Natural killer cell treated with Interleukin-12 subunit alpha and Interleukin-12 subunit beta and Interleukin-15 and Interleukin-18, amount 100 ng/mL, for 72 hours (primary cell): ENCODE measurements around the gene GATA1. TPM values are rescaled to one million over a fixed set of nuclear protein-coding genes. Genes with fewer than 3 reads are reported as not detected.

Source experiments
- ATAC-seq, 2 donors: fragments of 150-1000 bp; cut with Tn5 transposase in 1 of 2; sonication (Bioruptor Pico), chemical (Tn5 transposase) in 1 of 2; 2 replicates each; pipeline ENCODE4 v1.10.0; 2021
- DNase-seq: peaks from one replicate; pipeline ENCODE4 v3.0.0; 2022; ENCODE audit warnings: low spot score
- H3K27ac Mint-ChIP-seq, 2 donors: 1 replicate in 1 of 2; 2 replicates in 1 of 2; pipeline ENCODE4 v1.8.0; 2022; ENCODE audit warnings: mixed read lengths in 2 of 2, mild to moderate bottlenecking in 1 of 2, moderate library complexity in 1 of 2
- H3K27me3 Mint-ChIP-seq, 2 donors: 1 replicate in 1 of 2; 2 replicates in 1 of 2; pipeline ENCODE4 v1.8.0; 2022; ENCODE audit warnings: mixed read lengths in 2 of 2
- H3K36me3 Mint-ChIP-seq: one replicate; pipeline ENCODE4 v1.8.0; 2022; ENCODE audit warnings: mixed read lengths
- H3K4me1 Mint-ChIP-seq, 2 donors: 1 replicate in 1 of 2; 2 replicates in 1 of 2; pipeline ENCODE4 v1.8.0; 2022; ENCODE audit warnings: low read depth in 2 of 2, mixed read lengths in 2 of 2, mild to moderate bottlenecking in 1 of 2
- H3K4me3 Mint-ChIP-seq: one replicate; pipeline ENCODE4 v1.8.0; 2022; ENCODE audit warnings: mixed read lengths
- H3K9me3 Mint-ChIP-seq: 2 replicates; pipeline ENCODE4 v1.8.0; 2022; ENCODE audit warnings: mixed read lengths
- total RNA-seq, 2 donors: library from RNA; stranded (reverse); gene quantifications; one replicate each; pipeline ENCODE4 v1.2.3, GENCODE V29; 2022

GATA1 gene
- total RNA-seq, 2 donors from 2014 or later: 0.73 TPM; not detected in 1

DNA sequence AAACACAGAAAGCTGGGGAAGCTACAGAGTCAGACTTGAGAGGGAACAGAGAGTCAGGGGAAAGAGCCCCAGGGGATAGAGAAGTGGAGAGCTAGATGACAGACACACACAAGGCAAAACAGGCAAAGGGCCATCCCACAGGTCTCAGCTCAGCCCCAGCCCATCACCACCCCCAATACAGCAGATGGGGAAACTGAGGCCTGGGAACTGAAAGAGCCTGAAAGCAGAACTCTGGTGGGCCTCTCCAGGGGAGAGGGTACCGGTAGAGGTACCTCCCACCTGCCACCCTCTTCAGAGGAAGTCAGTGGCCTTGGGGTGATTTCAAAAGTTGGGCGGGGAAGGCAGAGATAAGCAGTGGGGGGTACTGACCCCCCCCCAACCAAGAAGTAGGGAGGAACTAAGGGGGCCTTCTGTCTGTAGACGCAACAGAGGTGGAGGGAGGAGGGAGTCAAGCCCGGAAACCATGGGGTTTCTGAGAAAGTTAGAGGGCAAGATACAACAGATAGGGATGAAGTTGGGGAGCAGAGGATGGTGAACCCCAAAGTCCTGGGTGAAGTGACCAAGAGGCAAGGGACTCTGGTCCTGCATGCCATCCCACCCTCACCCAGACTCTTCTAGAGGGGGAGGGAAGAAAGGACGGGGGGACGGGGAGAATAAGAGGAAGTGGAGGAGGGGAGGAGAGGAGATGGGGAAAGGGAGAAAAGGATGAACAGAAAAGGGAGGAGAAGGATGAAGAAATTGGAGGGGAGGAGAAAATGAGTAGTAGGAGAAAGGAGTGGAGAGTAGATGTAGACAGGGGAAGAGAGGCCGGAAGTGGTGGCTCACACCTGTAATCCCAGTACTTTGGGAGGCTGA, 3.2 kb downstream of the GATA1 start:
- H3K27me3 Mint-ChIP-seq: peaks cover 23 to 29% of the 10 kb centered on the region in 2 donors
- no peaks in the 10 kb centered on the region for H3K9me3 Mint-ChIP-seq
- no peak for DNase-seq
- H3K36me3 Mint-ChIP-seq: no peaks in the 10 kb centered on the region
- peaks cover 3 to 6% of the 10 kb centered on the region in 2 donors for H3K4me1 Mint-ChIP-seq
- peak in 1 of 2 donors; percentile 72 for ATAC-seq
- H3K4me3 Mint-ChIP-seq: peak overlapping the region; percentile 13
- peak overlapping the region; percentile 19 to 41 for H3K27ac Mint-ChIP-seq

DNA sequence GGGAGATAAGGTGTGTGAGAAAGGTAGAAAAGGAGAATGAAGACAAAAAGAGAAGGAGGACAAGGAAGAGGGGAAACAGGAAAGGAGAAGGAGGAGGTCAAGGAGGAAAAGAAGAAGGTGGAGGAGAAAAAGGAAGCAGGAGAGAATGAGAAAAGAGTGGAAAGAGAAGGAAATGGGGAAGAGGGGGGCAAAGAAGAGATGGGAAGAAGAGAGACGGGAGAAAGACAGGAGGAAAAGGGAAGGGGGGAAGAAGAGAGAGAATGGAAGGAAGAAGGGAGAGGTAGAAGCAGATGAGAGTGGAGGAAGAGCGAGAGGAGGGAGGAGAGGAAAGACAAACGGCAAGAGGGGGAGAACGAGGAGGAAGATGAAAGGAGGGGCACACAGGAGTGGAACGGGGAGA, 4.1 kb downstream of the GATA1 start:
- no peaks in the 10 kb centered on the region for H3K36me3 Mint-ChIP-seq
- no peak for DNase-seq
- ATAC-seq: no peak
- peaks cover 23 to 29% of the 10 kb centered on the region in 2 donors for H3K27me3 Mint-ChIP-seq
- no peak overlapping the region for H3K27ac Mint-ChIP-seq
- H3K4me1 Mint-ChIP-seq: peaks cover 3 to 6% of the 10 kb centered on the region in 2 donors
- H3K9me3 Mint-ChIP-seq: no peaks in the 10 kb centered on the region
- H3K4me3 Mint-ChIP-seq: no peak overlapping the region

DNA sequence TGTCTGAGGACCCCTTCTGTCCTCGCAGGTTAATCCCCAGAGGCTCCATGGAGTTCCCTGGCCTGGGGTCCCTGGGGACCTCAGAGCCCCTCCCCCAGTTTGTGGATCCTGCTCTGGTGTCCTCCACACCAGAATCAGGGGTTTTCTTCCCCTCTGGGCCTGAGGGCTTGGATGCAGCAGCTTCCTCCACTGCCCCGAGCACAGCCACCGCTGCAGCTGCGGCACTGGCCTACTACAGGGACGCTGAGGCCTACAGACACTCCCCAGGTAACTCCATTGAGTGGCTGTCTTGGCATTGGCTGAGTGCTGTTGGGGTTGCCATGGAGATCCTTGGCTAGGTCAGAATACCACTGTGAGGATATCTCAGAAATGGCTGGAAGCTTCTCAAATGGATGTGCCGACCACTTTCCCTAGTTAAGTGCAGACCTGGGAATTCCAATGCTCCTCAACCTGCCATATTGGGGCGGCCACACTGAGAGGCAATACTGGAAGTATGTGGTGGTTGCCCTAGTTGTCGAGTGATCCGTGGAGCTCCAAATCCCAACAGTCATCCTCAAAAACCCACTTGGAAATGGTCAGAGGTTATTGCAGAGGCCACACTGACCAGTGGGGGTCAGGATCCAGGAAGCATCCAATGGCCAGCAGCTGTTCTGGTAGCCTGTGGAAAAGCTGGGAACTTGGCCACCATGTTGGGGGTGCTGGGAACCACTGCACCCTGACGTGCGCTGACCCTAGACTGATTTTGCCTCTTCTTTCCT, 4.9 kb downstream of the GATA1 start:
- H3K36me3 Mint-ChIP-seq: no peaks in the 10 kb centered on the region
- peaks cover 23 to 28% of the 10 kb centered on the region in 2 donors for H3K27me3 Mint-ChIP-seq
- DNase-seq (no peak), ATAC-seq (no peak)
- H3K4me3 Mint-ChIP-seq: no peak overlapping the region
- peaks cover 3 to 6% of the 10 kb centered on the region in 2 donors for H3K4me1 Mint-ChIP-seq
- no peaks in the 10 kb centered on the region for H3K9me3 Mint-ChIP-seq
- H3K27ac Mint-ChIP-seq: no peak overlapping the region

DNA sequence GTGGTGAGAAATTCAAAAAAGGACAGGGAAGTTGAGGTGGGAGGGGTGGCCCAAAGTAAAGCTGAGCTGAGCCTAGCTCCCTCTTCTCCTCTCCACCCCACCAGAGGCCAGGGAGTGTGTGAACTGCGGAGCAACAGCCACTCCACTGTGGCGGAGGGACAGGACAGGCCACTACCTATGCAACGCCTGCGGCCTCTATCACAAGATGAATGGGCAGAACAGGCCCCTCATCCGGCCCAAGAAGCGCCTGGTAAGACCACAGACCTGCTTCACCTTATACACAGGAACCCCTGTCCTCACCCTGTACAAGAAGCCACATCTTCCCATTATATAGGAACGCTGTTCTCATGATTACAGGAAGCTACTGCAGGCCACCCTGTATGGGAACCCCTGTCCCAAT, 5.8 kb downstream of the GATA1 start:
- Mint-ChIP-seq H3K27ac (no peak overlapping the region), H3K27me3 (peaks cover 16 to 21% of the 10 kb centered on the region in 2 donors), H3K4me1 (peaks cover 3 to 6% of the 10 kb centered on the region in 2 donors), H3K4me3 (no peak overlapping the region), H3K9me3 (no peaks in the 10 kb centered on the region), H3K36me3 (no peaks in the 10 kb centered on the region)
- DNase-seq (no peak), ATAC-seq (no peak)

DNA sequence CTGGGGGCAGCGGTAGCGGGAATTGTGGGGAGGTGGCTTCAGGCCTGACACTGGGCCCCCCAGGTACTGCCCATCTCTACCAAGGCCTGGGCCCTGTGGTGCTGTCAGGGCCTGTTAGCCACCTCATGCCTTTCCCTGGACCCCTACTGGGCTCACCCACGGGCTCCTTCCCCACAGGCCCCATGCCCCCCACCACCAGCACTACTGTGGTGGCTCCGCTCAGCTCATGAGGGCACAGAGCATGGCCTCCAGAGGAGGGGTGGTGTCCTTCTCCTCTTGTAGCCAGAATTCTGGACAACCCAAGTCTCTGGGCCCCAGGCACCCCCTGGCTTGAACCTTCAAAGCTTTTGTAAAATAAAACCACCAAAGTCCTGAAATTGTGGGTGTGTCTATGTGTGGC, 7.5 kb downstream of the GATA1 start:
- H3K9me3 Mint-ChIP-seq: no peaks in the 10 kb centered on the region
- H3K27me3 Mint-ChIP-seq: peaks cover 0 to 14% of the 10 kb centered on the region in 2 donors
- DNase-seq (no peak), ATAC-seq (no peak)
- H3K36me3 Mint-ChIP-seq: no peaks in the 10 kb centered on the region
- no peak overlapping the region for H3K27ac Mint-ChIP-seq
- H3K4me3 Mint-ChIP-seq: no peak overlapping the region
- peaks cover 0 to under 1% of the 10 kb centered on the region in 2 donors for H3K4me1 Mint-ChIP-seq

DNA sequence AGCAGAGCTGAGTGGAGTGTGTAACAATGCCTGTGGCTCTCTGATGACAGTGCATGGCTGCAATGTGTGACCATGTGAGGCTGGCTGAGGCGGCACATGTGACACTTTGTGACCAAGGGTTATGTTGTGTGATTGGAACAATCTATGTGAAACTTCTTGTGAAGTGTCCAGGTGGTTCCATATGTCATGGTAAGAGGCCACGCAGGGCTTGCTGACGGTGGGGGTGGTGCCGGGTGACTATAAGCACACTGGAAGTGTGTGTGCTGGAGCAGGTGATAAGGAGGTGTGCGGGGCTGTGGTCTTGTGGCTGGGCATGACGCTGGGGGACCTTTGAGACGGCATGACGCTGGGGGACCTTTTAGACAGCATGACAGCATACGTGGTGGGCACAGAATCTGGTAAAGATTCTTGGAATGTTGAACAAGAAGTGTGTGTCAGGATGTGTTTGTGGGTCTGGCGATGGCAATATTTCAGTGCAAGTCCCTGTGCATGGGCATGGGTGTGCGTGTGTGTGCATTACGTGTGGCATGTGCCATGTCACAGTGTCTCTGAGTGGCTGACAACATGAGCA, 8.0 kb downstream of the GATA1 start:
- Mint-ChIP-seq H3K4me3 (no peak overlapping the region), H3K9me3 (no peaks in the 10 kb centered on the region), H3K4me1 (no peaks in the 10 kb centered on the region), H3K27ac (no peak overlapping the region), H3K36me3 (no peaks in the 10 kb centered on the region), H3K27me3 (peaks cover 0 to 14% of the 10 kb centered on the region in 2 donors)
- DNase-seq (no peak), ATAC-seq (no peak)

DNA sequence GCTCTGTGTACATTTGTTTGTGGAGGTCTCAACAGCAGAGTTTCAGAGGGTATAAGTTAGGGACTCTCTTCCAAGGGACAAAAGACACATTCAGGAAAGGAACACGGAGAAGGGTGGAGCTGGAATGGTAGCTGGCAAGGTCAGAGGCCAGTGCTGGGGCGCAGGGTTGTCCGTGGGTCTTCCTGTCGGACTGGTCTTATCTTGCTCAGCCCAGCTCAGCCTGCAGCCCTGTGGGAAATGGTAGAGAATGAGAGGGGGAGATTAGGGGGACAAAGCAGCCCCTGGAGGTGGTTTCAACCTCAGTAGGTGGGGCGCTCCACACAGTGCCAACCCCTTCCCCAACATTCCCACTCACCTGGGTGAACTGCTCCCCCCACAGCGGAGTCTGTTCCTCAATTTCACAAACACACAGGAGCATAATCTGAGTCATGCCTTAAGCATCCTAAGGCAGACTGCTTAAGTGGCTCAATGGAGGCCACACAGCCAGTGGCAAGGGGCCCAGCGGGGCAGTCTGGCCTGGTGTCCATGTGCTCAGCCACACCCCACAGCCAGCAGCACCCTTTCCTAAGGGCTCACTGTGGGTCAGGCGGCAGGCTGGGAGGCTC, 8.6 kb downstream of the GATA1 start:
- no peak overlapping the region for H3K27ac Mint-ChIP-seq
- no peak for ATAC-seq
- DNase-seq: no peak
- H3K27me3 Mint-ChIP-seq: peaks cover 0 to 12% of the 10 kb centered on the region in 2 donors
- no peak overlapping the region for H3K4me3 Mint-ChIP-seq
- H3K4me1 Mint-ChIP-seq: no peaks in the 10 kb centered on the region
- H3K36me3 Mint-ChIP-seq: no peaks in the 10 kb centered on the region
- H3K9me3 Mint-ChIP-seq: no peaks in the 10 kb centered on the region

DNA sequence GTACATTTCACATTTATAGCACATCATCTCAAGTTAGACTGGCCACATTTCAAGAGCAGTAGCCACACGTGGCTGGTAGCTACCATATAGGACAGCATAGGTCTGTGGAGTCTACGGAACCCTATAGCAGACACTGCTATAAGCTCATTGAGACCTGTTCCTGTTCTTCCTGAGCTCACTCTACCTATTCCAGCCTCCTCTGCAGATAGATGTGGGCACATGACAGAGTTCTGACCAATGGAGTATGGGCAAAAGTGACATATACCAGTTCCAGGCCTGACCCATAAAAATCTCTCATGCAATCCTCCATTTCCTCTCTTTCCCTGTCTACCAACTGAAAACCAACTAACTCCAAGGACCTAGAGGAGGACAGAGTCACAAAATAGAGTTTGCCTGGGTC, 11.9 kb downstream of the GATA1 start:
- Mint-ChIP-seq H3K36me3 (no peaks in the 10 kb centered on the region), H3K4me3 (no peak overlapping the region), H3K4me1 (peaks cover 10 to 18% of the 10 kb centered on the region in 2 donors), H3K27ac (no peak overlapping the region), H3K27me3 (peaks cover 0 to 10% of the 10 kb centered on the region in 2 donors), H3K9me3 (no peaks in the 10 kb centered on the region)
- no peak for DNase-seq
- ATAC-seq: no peak

DNA sequence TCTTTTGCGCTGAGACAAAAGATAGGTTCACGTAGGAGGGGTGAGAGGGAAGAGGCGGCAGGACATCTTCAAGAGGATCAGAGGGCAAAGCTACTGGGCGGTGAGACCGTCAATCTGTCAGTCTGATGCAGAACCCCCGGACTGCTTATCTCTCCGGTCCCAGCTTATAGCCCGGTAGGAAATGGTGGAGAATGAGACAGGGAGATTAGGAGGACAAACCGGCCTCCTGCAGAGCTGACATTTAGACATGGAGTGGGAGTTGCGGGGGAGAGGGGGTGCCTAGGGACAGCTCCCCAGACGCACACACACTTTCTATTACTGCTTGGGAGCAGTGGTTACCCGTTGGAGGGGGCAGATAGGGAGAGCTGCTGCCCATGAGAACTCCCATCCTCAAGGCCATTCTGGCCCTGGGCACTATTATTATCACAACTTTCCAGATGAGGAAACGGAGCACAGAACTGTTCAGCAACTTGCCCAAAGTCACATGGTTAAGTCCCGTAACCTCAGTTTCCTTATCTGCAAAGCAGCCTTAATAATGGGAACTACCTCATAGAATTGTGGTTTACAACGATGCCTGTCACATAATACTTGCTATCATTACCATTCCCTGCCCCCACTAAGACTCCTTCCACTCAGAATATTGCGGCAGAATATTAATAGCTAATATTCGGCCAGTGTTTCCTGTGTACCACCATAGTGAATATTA, 14.3 kb downstream of the GATA1 start:
- Mint-ChIP-seq H3K4me3 (peak overlapping the region; percentile 96), H3K36me3 (peaks cover 6% of the 10 kb centered on the region), H3K27me3 (peaks cover 0 to 11% of the 10 kb centered on the region in 2 donors), H3K27ac (peak overlapping the region; percentile 94 to 95), H3K4me1 (peaks cover 15 to 25% of the 10 kb centered on the region in 2 donors), H3K9me3 (no peaks in the 10 kb centered on the region)
- no peak for ATAC-seq
- no peak for DNase-seq

DNA sequence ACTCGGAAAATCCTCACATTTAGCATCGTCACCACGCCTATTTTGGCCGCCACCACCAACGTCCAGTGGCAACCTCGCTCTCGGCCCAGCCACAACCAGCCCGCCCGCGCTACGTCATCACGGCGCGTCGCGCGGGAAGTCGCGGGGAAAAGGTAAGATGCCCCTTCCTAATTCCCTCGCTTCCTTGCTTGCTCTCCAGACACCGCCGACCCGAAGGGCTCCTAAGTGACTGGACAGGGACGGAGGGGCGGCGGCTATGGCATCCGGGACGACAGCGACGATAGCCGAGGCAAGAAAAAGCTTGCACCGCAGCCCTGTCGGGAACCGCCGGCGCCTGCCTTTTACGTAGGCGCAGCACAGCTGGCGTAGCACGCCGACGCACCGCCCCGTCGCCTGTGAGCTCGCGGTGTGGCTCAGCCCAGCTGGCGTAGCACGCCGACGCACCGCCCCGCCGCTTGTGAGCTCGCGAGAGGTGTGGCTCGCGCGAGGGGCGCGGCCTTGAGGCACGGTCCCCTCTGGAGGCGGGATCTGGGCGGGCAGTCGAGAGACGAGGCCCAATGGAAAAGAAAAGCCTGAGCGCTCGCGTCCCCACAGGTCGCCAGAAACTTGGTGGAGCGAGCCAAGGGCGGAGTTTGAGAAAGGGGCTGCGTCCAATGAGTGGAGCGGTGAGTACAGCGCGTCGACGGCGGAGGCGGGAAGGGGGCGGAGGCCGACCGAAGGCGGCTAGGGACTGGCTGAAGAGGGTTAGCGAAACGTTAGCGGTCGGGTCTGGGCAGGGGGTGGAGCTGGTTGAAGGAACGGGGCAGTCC, 15.1 kb downstream of the GATA1 start, which contains the start of gene HDAC6:
HDAC6 (plus strand) TSS at position 788 of the 809 bp plus-strand sequence. CDS start 626 bp downstream, outside the sequence.
- DNase-seq (peak; percentile 97), ATAC-seq (peak; percentile 93)
- Mint-ChIP-seq H3K27me3 (peaks cover 0 to 11% of the 10 kb centered on the region in 2 donors), H3K27ac (peak within 1 kb of the TSS; percentile 94 to 95), H3K36me3 (peaks cover 6% of the 10 kb centered on the region), H3K4me1 (peaks cover 15 to 25% of the 10 kb centered on the region in 2 donors), H3K4me3 (peak within 1 kb of the TSS; percentile 96), H3K9me3 (no peaks in the 10 kb centered on the region)

DNA sequence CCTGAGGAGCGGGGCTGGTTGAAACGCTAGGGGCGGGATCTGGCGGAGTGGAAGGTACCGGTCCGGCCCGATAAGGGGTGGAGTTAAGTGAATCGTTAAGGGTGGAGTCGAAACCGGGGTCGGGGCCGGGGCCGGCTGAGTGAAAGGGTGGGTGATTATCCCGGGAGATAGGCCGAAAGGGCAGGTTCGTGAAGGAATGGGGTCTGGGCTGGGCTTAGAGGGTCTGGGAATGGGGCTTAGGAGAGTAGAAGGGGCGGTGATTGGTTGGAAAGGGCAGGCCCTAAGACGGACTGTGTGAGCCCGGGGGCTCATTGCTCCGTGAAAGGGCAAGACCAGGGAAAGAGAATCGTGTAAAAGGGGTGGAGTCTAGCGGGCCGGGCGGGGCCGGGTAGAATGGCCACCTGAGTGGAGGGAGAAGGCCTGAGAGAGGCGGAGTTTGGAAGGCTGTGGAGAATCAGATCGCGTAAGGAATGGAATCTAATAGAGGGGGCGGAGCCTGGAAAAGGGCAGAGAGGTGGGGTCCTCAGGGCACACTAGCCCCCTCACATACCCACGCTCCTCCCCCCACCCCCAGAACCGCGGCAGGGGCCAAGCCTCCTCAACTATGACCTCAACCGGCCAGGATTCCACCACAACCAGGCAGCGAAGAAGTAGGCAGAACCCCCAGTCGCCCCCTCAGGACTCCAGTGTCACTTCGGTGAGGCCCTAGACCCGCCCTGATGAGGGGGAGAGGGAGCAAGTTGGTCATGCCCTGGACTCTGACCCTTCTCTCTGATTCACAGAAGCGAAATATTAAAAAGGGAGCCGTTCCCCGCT, 15.9 kb downstream of the GATA1 start:
- Mint-ChIP-seq H3K9me3 (no peaks in the 10 kb centered on the region), H3K36me3 (peaks cover 6% of the 10 kb centered on the region), H3K27ac (peak overlapping the region; percentile 94 to 95), H3K4me3 (peak overlapping the region; percentile 96), H3K4me1 (peaks cover 15 to 25% of the 10 kb centered on the region in 2 donors), H3K27me3 (peaks cover 0 to 11% of the 10 kb centered on the region in 2 donors)
- peak; percentile 66 to 72 for ATAC-seq
- DNase-seq: peak; percentile 84

DNA sequence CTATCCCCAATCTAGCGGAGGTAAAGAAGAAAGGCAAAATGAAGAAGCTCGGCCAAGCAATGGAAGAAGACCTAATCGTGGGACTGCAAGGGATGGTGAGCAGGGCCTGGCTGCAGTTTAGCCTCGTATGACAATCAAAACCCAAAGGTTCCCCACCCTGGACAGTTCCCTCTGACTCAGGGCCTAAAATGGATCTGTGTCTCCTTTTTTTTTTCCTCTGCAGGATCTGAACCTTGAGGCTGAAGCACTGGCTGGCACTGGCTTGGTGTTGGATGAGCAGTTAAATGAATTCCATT, 16.5 kb downstream of the GATA1 start:
- no peaks in the 10 kb centered on the region for H3K9me3 Mint-ChIP-seq
- no peak for ATAC-seq
- peak overlapping the region; percentile 94 to 95 for H3K27ac Mint-ChIP-seq
- peaks cover 6% of the 10 kb centered on the region for H3K36me3 Mint-ChIP-seq
- H3K4me3 Mint-ChIP-seq: peak overlapping the region; percentile 96
- peaks cover 0 to 11% of the 10 kb centered on the region in 2 donors for H3K27me3 Mint-ChIP-seq
- DNase-seq: no peak
- peaks cover 15 to 25% of the 10 kb centered on the region in 2 donors for H3K4me1 Mint-ChIP-seq
